Endothelial cell (in vitro differentiated cells): Measurements from ENCODE around the gene MAGEB4. TPM values are rescaled to one million over a fixed set of nuclear protein-coding genes. Genes with fewer than 3 reads are reported as not detected.

Experiments
- DNase-seq: peaks from one replicate; pipeline ENCODE4 v3.0.0; 2021; ENCODE audit warnings: low spot score
- H3K27ac Mint-ChIP-seq: one replicate; pipeline ENCODE4 v1.8.0; 2021; ENCODE audit warnings: mixed read lengths, inconsistent platforms; ENCODE audit not compliant: unreplicated experiment
- H3K27me3 Mint-ChIP-seq: one replicate; pipeline ENCODE4 v1.8.0; 2021; ENCODE audit warnings: mild to moderate bottlenecking, moderate library complexity, mixed read lengths, inconsistent platforms; ENCODE audit not compliant: unreplicated experiment
- H3K36me3 Mint-ChIP-seq: one replicate; pipeline ENCODE4 v1.8.0; 2021; ENCODE audit warnings: mild to moderate bottlenecking, low read depth, mixed read lengths, inconsistent platforms; ENCODE audit not compliant: unreplicated experiment
- H3K4me1 Mint-ChIP-seq: one replicate; pipeline ENCODE4 v1.8.0; 2021; ENCODE audit warnings: mild to moderate bottlenecking, mixed read lengths, inconsistent platforms; ENCODE audit not compliant: unreplicated experiment
- H3K4me3 Mint-ChIP-seq: one replicate; pipeline ENCODE4 v1.8.0; 2021; ENCODE audit warnings: mild to moderate bottlenecking, mixed read lengths, inconsistent platforms; ENCODE audit not compliant: unreplicated experiment
- H3K9me3 Mint-ChIP-seq: one replicate; pipeline ENCODE4 v1.8.0; 2021; ENCODE audit warnings: mixed read lengths, inconsistent platforms; ENCODE audit not compliant: unreplicated experiment
- total RNA-seq: library from RNA; stranded (reverse); fragmentation: NEBNext Ultra II Directional; extraction: Animal tissue kit (Norgen Biotek cat#: 25700); gene quantifications from one replicate; pipeline ENCODE4 v1.2.1, GENCODE V29; 2021; ENCODE audit not compliant: unreplicated experiment
- TF ChIP-seq, protein P1 (sequence below): fragments of 200-600 bp; sonication (generic); IDR thresholded peaks from one replicate; pipeline ENCODE4 v1.5.0; 2021; ENCODE audit warnings: antibody characterized with exemption; ENCODE audit not compliant: unreplicated experiment

MAGEB4 gene
- total RNA-seq, 1 donor from 2014 or later = not detected

GRCh38 chrX:30261012-30261411, 19.2 kb downstream of the MAGEB4 start:
- no peaks in the 10 kb centered on the region for H3K36me3 Mint-ChIP-seq
- TF ChIP-seq, protein P1, sequence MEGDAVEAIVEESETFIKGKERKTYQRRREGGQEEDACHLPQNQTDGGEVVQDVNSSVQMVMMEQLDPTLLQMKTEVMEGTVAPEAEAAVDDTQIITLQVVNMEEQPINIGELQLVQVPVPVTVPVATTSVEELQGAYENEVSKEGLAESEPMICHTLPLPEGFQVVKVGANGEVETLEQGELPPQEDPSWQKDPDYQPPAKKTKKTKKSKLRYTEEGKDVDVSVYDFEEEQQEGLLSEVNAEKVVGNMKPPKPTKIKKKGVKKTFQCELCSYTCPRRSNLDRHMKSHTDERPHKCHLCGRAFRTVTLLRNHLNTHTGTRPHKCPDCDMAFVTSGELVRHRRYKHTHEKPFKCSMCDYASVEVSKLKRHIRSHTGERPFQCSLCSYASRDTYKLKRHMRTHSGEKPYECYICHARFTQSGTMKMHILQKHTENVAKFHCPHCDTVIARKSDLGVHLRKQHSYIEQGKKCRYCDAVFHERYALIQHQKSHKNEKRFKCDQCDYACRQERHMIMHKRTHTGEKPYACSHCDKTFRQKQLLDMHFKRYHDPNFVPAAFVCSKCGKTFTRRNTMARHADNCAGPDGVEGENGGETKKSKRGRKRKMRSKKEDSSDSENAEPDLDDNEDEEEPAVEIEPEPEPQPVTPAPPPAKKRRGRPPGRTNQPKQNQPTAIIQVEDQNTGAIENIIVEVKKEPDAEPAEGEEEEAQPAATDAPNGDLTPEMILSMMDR = no peak
- no peak overlapping the region for H3K4me3 Mint-ChIP-seq
- no peak for DNase-seq
- H3K4me1 Mint-ChIP-seq = peaks cover 4% of the 10 kb centered on the region
- no peak overlapping the region for H3K27ac Mint-ChIP-seq
- H3K27me3 Mint-ChIP-seq = no peaks in the 10 kb centered on the region
- H3K9me3 Mint-ChIP-seq = no peaks in the 10 kb centered on the region

- Mint-ChIP-seq H3K27ac (no peak overlapping the region), H3K4me1 (peaks cover 4% of the 10 kb centered on the region), H3K27me3 (no peaks in the 10 kb centered on the region), H3K36me3 (no peaks in the 10 kb centered on the region), H3K9me3 (no peaks in the 10 kb centered on the region), H3K4me3 (no peak overlapping the region)
- TF ChIP-seq, protein P1 = no peak
- no peak for DNase-seq
These were observed 21.0 kb downstream of the MAGEB4 start for GRCh38 chrX:30262763-30263162.

- Mint-ChIP-seq H3K4me3 (no peak overlapping the region), H3K36me3 (no peaks in the 10 kb centered on the region), H3K4me1 (no peaks in the 10 kb centered on the region), H3K27ac (no peak overlapping the region), H3K9me3 (no peaks in the 10 kb centered on the region), H3K27me3 (no peaks in the 10 kb centered on the region)
- no peak for DNase-seq
- TF ChIP-seq, protein P1 = no peak
These were observed 28.8 kb downstream of the MAGEB4 start for GRCh38 chrX:30270639-30271038.

- Mint-ChIP-seq H3K9me3 (no peaks in the 10 kb centered on the region), H3K27ac (no peak overlapping the region)
- TF ChIP-seq, protein P1 = no peak
These were observed 33.7 kb downstream of the MAGEB4 start for GRCh38 chrX:30275498-30275897.

DNA sequence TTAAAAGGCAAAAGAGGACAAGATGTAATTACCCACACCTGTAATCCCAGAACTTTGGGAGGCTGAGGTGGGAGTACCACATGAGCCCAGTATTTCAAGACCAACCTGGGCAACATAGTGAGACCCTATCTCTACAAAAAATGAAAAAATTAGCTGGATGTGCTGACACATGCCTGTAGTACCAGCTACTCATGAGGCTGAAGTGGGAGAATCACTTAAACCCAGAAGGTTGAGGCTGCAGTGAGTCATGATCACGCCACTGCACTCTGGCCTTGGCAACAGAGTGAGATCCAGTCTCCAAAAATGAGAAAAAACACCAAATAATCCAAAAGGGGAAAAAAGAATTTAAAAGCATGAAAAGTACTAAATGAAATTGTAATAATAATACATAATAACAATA, 36.6 kb downstream of the MAGEB4 start:
- H3K27me3 Mint-ChIP-seq = no peaks in the 10 kb centered on the region
- no peaks in the 10 kb centered on the region for H3K36me3 Mint-ChIP-seq
- no peak overlapping the region for H3K27ac Mint-ChIP-seq
- TF ChIP-seq, protein P1 = no peak
- no peak for DNase-seq
- no peaks in the 10 kb centered on the region for H3K4me1 Mint-ChIP-seq
- no peak overlapping the region for H3K4me3 Mint-ChIP-seq
- H3K9me3 Mint-ChIP-seq = no peaks in the 10 kb centered on the region

More at GRCh38 chrX:30275498-30275897, 33.7 kb downstream of the MAGEB4 start:
- H3K36me3 Mint-ChIP-seq = no peaks in the 10 kb centered on the region
- no peak overlapping the region for H3K4me3 Mint-ChIP-seq
- no peak for DNase-seq
- H3K27me3 Mint-ChIP-seq = no peaks in the 10 kb centered on the region
- no peaks in the 10 kb centered on the region for H3K4me1 Mint-ChIP-seq
